Measurements from ENCODE around the gene VAV1. TPM values are rescaled to one million over a fixed set of nuclear protein-coding genes. Genes with fewer than 3 reads are reported as not detected.
A peak's percentile ranks its signal among the peaks of the same experiment; 100 is the strongest.

The VAV1 gene
- total and polyA plus RNA-seq, 10 of the 15 experiments (the other 5 are each of a cell fraction or from before 2014, with no cell fraction given), result 1.6 to 76.8 (median 40.7) TPM

DNA sequence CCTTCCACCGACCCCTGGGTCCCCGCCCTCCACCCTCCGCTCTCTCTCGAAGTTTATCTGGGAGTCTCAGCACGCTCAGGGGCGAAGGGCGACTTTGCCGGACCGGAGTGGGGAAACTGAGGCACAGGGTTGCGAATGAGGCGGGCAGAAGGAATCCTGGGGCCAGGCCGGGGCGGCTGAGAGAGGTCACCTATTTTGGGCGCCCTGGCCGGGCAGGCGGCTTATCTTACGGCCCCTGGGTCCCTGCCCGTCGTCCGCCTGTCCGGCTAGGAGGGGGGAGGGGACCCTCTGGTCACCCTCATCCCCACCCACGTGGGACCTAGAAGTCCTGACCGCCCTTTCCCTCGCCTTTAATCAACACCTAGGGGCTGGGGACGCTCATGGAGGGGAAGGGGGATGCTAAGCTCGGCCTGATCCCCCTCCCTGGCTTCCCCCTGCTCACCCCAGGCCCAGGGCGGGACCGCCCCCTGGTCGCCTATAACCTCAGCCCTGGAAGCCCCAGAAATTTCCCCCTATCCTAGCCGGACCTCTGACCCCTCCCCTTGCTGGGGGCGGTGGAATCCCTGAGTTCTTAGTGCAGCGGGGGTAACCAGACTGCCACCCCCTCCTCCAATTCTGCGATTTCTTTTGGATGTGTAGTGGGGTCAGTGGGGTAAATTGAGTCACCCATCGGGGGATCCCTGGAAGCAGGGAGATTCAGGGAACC is 32.5 kb upstream of the VAV1 start:
- Histone ChIP-seq H3K9me3 (replicated peaks; ENCODE audit: control insufficient read depth, insufficient read depth, low read length) (no peaks in the 10 kb centered on the region), H4K20me1 (ENCODE audit: control insufficient read depth, insufficient read depth) (no peaks in the 10 kb centered on the region), H3K4me2 (ENCODE audit: control insufficient read depth, insufficient read depth) (peak overlapping the region; percentile 95), H3K4me1 (ENCODE audit: control insufficient read depth, insufficient read depth, low read length) (peaks cover 30% of the 10 kb centered on the region), H3K4me3 (peak overlapping the region; percentile 100), H3K27me3 (replicated peaks in 1 of 2; ENCODE audit: control insufficient read depth in 2 of 2, insufficient read depth in 2 of 2, low read length in 1 of 2) (no peaks in the 10 kb centered on the region), H3K9ac (ENCODE audit: control insufficient read depth, insufficient read depth, low read length) (peak overlapping the region; percentile 90), H3K36me3 (ENCODE audit: control insufficient read depth in 2 of 2, insufficient read depth in 2 of 2, low read length in 1 of 2) (peaks cover 6 to 11% of the 10 kb centered on the region in 2 experiments; a peak in 3 of 4 replicates), H3K79me2 (ENCODE audit: control insufficient read depth, insufficient read depth, low read length) (peaks cover 42% of the 10 kb centered on the region), H2AFZ (ENCODE audit: control insufficient read depth, low read depth, low read length) (peak overlapping the region; percentile 55), H3K27ac (ENCODE audit: control insufficient read depth, insufficient read depth) (peak overlapping the region; percentile 92)
- in situ Hi-C loops (cut with MboI), result loop anchor here (5.0 kb wide), 2 partner anchors 122 to 223 kb away; no protein-coding TSS in a partner anchor
- intact Hi-C loops (cut with micrococcal nuclease; ENCODE audit: unreplicated experiment), result loop anchor here (2.0 kb wide), 1 partner anchor 27 kb away; the partner anchor contains the start of gene SH2D3A
- FAIRE-seq (no peak), DNase-seq (ENCODE audit: low read depth, low spot score) (no peak), ATAC-seq (peak; percentile 2; the same call in 1 of the 3 replicates)
- no TSS peak for BruUV-seq (replicated peaks)
- SMC1A ChIA-PET (ENCODE audit: uncharacterized antibody, unreplicated experiment), result interaction anchor here (3.5 kb wide), 1 partner anchor 123 kb away, joined by 55 read pairs; no protein-coding TSS in a partner anchor
- POLR2A ChIA-PET, result interaction anchor here (0.6 to 1.0 kb wide), 3 partner anchors 28 to 64 kb away, joined by 3 to 8 read pairs (median 3); no protein-coding TSS in a partner anchor
- CTCF ChIA-PET, result interaction anchor here (0.6 to 5.5 kb wide), 3 partner anchors 108 to 124 kb away, joined by 3 to 104 read pairs (median 46); no protein-coding TSS in a partner anchor
- RAD21 ChIA-PET (ENCODE audit: unreplicated experiment), result interaction anchor here (1.1 to 5.1 kb wide), 3 partner anchors 61 to 223 kb away, joined by 5 to 76 read pairs (median 33); no protein-coding TSS in a partner anchor
- WGBS (ENCODE audit: insufficient coverage, insufficient replicate concordance, low lambda C conversion rate, missing lambda C conversion rate), result 1% methylated on average over 34 of the region's 34 CpGs
- TF ChIP-seq, protein P1, sequence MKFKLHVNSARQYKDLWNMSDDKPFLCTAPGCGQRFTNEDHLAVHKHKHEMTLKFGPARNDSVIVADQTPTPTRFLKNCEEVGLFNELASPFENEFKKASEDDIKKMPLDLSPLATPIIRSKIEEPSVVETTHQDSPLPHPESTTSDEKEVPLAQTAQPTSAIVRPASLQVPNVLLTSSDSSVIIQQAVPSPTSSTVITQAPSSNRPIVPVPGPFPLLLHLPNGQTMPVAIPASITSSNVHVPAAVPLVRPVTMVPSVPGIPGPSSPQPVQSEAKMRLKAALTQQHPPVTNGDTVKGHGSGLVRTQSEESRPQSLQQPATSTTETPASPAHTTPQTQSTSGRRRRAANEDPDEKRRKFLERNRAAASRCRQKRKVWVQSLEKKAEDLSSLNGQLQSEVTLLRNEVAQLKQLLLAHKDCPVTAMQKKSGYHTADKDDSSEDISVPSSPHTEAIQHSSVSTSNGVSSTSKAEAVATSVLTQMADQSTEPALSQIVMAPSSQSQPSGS (IDR thresholded peaks at IDR 0.05; ENCODE audit: low read length), result no peak
- TF ChIP-seq TAF1 (IDR thresholded peaks at IDR 0.05; ENCODE audit: borderline replicate concordance, low read depth, low read length) (0 out of 2 replicates have a peak, but pooled peaks have one; percentile 12), LARP7 (IDR thresholded peaks at IDR 0.05) (0 out of 2 replicates have a peak, but pooled peaks have one; percentile 39), POLR2A (IDR thresholded peaks at IDR 0.05; ENCODE audit: low read depth, low read length) (no peak), PAX5 (IDR thresholded peaks at IDR 0.05; ENCODE audit: borderline replicate concordance, low read depth, low read length) (peak; percentile 7; the same call in 1 of the 2 replicates), CBFB (IDR thresholded peaks at IDR 0.05; ENCODE audit: low read depth) (peak; percentile 15; the same call in 1 of the 2 replicates), TCF12 (IDR thresholded peaks at IDR 0.05; ENCODE audit: low read depth, low read length) (no peak), IKZF1 (conservative IDR thresholded peaks at IDR 0.05) (peak; percentile 41; the same call in 1 of the 2 replicates), DPF2 (IDR thresholded peaks at IDR 0.05) (peak; percentile 16; the same call in 1 of the 2 replicates), EGR1 (IDR thresholded peaks at IDR 0.05; ENCODE audit: borderline replicate concordance in 1 of 2, low read depth in 2 of 2, low read length in 2 of 2) (peak in 1 of 2 experiments; percentile 42; a peak in 1 of 3 replicates), RELB (IDR thresholded peaks at IDR 0.05; ENCODE audit: low read depth) (peak; percentile 67), ZBTB40 (IDR thresholded peaks at IDR 0.05; ENCODE audit: borderline replicate concordance) (no peak), NR2F1 (conservative IDR thresholded peaks at IDR 0.05) (0 out of 2 replicates have a peak, but pooled peaks have one; percentile 55)
- TF ChIP-seq, protein P2, sequence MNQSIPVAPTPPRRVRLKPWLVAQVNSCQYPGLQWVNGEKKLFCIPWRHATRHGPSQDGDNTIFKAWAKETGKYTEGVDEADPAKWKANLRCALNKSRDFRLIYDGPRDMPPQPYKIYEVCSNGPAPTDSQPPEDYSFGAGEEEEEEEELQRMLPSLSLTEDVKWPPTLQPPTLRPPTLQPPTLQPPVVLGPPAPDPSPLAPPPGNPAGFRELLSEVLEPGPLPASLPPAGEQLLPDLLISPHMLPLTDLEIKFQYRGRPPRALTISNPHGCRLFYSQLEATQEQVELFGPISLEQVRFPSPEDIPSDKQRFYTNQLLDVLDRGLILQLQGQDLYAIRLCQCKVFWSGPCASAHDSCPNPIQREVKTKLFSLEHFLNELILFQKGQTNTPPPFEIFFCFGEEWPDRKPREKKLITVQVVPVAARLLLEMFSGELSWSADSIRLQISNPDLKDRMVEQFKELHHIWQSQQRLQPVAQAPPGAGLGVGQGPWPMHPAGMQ (IDR thresholded peaks at IDR 0.05; ENCODE audit: borderline replicate concordance), result 0 out of 2 replicates have a peak, but pooled peaks have one; percentile 26

Measured in GM12878 (cell line).